Peyer's patch (tissue), 4 donors: ENCODE data around the gene TMEM9. TPM values are rescaled to one million over a fixed set of nuclear protein-coding genes. Genes with fewer than 3 reads are reported as not detected.

Experiments
- DNase-seq, 3 donors: peaks; one replicate each; pipeline ENCODE4 v3.0.0-alpha.2; 2017 to 2019
- H3K27ac ChIP-seq, 4 donors: fragments of 200-600 bp; sonication (generic); one replicate each; pipeline ENCODE4 v1.5.1; 2016 to 2019
- H3K27me3 ChIP-seq, 2 donors: fragments of 200-600 bp; sonication (generic); one replicate each; pipeline ENCODE4 v1.5.1; 2019
- H3K36me3 ChIP-seq, 3 donors: fragments of 200-600 bp; sonication (generic); one replicate each; pipeline ENCODE4 v1.5.1; 2016 to 2019
- H3K4me1 ChIP-seq, 4 donors: fragments of 200-600 bp; sonication (generic); one replicate each; pipeline ENCODE4 v1.5.1; 2016 to 2019
- H3K4me3 ChIP-seq, 4 donors: fragments of 200-600 bp; sonication (generic); 1 replicate in 3 of 4; 2 replicates in 1 of 4; pipeline ENCODE4 v1.5.1; 2016 to 2019; ENCODE audit warnings: mild to moderate bottlenecking in 1 of 4
- H3K9me3 ChIP-seq, 4 donors: fragments of 200-600 bp; sonication (generic); one replicate each; pipeline ENCODE4 v1.5.1; 2016 to 2019; ENCODE audit warnings: mild to moderate bottlenecking in 1 of 4
- CTCF ChIP-seq, 6 experiments: fragments of 450-650 bp in 4 of 6; fragments of 200-600 bp in 2 of 6; sonication (generic) in 1 of 6; IDR thresholded peaks; one replicate each; pipeline ENCODE4 v1.5.1; 2017 to 2019; ENCODE audit warnings: antibody characterized with exemption in 6 of 6, mild to moderate bottlenecking in 3 of 6, moderate library complexity in 1 of 6
- POLR2A ChIP-seq, 2 donors: fragments of 450-650 bp; IDR thresholded peaks; one replicate each; pipeline ENCODE4 v1.5.1; 2017; ENCODE audit warnings: antibody characterized with exemption in 2 of 2, mild to moderate bottlenecking in 2 of 2, moderate library complexity in 2 of 2
- total RNA-seq, 4 donors: library from RNA; depleted of rRNA; stranded (reverse); fragments of >200 nt; gene quantifications; one replicate each; pipeline ENCODE4 v1.1.0, GENCODE V29; 2016

Gene TMEM9
- total RNA-seq, 4 donors from 2014 or later = 20.6 to 32.3 (median 27.1) TPM

GRCh38 chr1:201128962-201129361 is 25.3 kb downstream of the TMEM9 start:
- TF ChIP-seq POLR2A (IDR thresholded peaks at IDR 0.05) = no peak
- TF ChIP-seq CTCF (IDR thresholded peaks at IDR 0.05) = no peak
- Histone ChIP-seq H3K27ac (no peak overlapping the region), H3K4me1 (peaks cover 0 to 7% (median 0%) of the 10 kb centered on the region in 4 donors), H3K4me3 (no peak overlapping the region), H3K27me3 (no peaks in the 10 kb centered on the region), H3K36me3 (no peaks in the 10 kb centered on the region), H3K9me3 (no peaks in the 10 kb centered on the region)
- DNase-seq = no peak

- no peak for TF ChIP-seq CTCF (IDR thresholded peaks at IDR 0.05)
- TF ChIP-seq POLR2A (IDR thresholded peaks at IDR 0.05) = no peak
- H3K27ac ChIP-seq = no peak overlapping the region
- no peaks in the 10 kb centered on the region for H3K27me3 ChIP-seq
- H3K9me3 ChIP-seq = no peaks in the 10 kb centered on the region
- DNase-seq = no peak
- H3K36me3 ChIP-seq = no peaks in the 10 kb centered on the region
- H3K4me3 ChIP-seq = no peak overlapping the region
- peaks cover 0 to 7% (median 0%) of the 10 kb centered on the region in 4 donors for H3K4me1 ChIP-seq
Measured at GRCh38 chr1:201128476-201128875, 25.8 kb downstream of the TMEM9 start.

GRCh38 chr1:201127755-201128455 is 26.4 kb downstream of the TMEM9 start:
- H3K27ac ChIP-seq = no peak overlapping the region
- no peak for DNase-seq
- no peaks in the 10 kb centered on the region for H3K27me3 ChIP-seq
- no peak for TF ChIP-seq CTCF (IDR thresholded peaks at IDR 0.05)
- TF ChIP-seq POLR2A (IDR thresholded peaks at IDR 0.05) = no peak
- H3K4me1 ChIP-seq = peaks cover 0 to 7% (median 0%) of the 10 kb centered on the region in 4 donors
- no peak overlapping the region for H3K4me3 ChIP-seq
- no peaks in the 10 kb centered on the region for H3K9me3 ChIP-seq
- H3K36me3 ChIP-seq = no peaks in the 10 kb centered on the region

GRCh38 chr1:201126832-201127754 is 27.2 kb downstream of the TMEM9 start, which contains the start of gene ASCL5:
TSS of gene ASCL5 (minus strand) at chr1:201127184. CDS start at chr1:201115372, 11,812 bp downstream.
- Histone ChIP-seq H3K4me3 (no peak within 1 kb of the TSS), H3K9me3 (no peaks in the 10 kb centered on the region), H3K27me3 (no peaks in the 10 kb centered on the region), H3K4me1 (peaks cover 0 to 7% (median 0%) of the 10 kb centered on the region in 4 donors), H3K27ac (no peak within 1 kb of the TSS), H3K36me3 (no peaks in the 10 kb centered on the region)
- peak in 2 of 3 donors; percentile 62 to 63 for DNase-seq
- TF ChIP-seq CTCF (IDR thresholded peaks at IDR 0.05) (peak in 3 of 6 experiments; percentile 20 to 41 (median 23)), POLR2A (IDR thresholded peaks at IDR 0.05) (no peak)

- no peaks in the 10 kb centered on the region for H3K9me3 ChIP-seq
- no peak for DNase-seq
- H3K4me1 ChIP-seq = peaks cover 0 to 7% (median 0%) of the 10 kb centered on the region in 4 donors
- H3K4me3 ChIP-seq = no peak overlapping the region
- no peaks in the 10 kb centered on the region for H3K36me3 ChIP-seq
- no peaks in the 10 kb centered on the region for H3K27me3 ChIP-seq
- no peak overlapping the region for H3K27ac ChIP-seq
- TF ChIP-seq CTCF (IDR thresholded peaks at IDR 0.05) (no peak), POLR2A (IDR thresholded peaks at IDR 0.05) (no peak)
Measured at GRCh38 chr1:201126463-201126831, 27.8 kb downstream of the TMEM9 start.
